Measurements from ENCODE around the gene CEP250.

GRCh38 chr20:35491823-35492222 lies 36.4 kb downstream of the CEP250 start:
- TF ChIP-seq CTCF (IDR thresholded peaks at IDR 0.05; ENCODE audit: low read depth, low read length, poor library complexity, severe bottlenecking) (no peak), EZH2phosphoT487 (IDR thresholded peaks at IDR 0.05; ENCODE audit: borderline replicate concordance, low read length) (no peak)

Measured in DOHH2 (cell line).